Neural progenitor cell (in vitro differentiated cells): ENCODE data around the gene PDCD4. TPM values are rescaled to one million over a fixed set of nuclear protein-coding genes. Genes with fewer than 3 reads are reported as not detected.

Experiments used
- DNase-seq: peaks from one replicate; pipeline ENCODE4 v3.0.0-alpha.2; 2016; ENCODE audit warnings: low spot score
- H2AFZ ChIP-seq: fragments of 200-600 bp; sonication (generic); replicated peaks from 2 replicates; pipeline ENCODE4 v1.6.1; 2016; ENCODE audit warnings: antibody characterized with exemption
- H3F3A ChIP-seq: fragments of 200-600 bp; sonication (generic); 2 replicates; pipeline ENCODE4 v1.6.1; 2016; ENCODE audit warnings: antibody characterized with exemption, low read depth
- H3K27ac ChIP-seq: fragments of 200-600 bp; sonication (generic); 2 replicates; pipeline ENCODE4 v1.5.1; 2016; ENCODE audit warnings: mild to moderate bottlenecking
- H3K27me3 ChIP-seq: fragments of 200-600 bp; sonication (generic); 2 replicates; pipeline ENCODE4 v1.6.1; 2016; ENCODE audit warnings: mild to moderate bottlenecking, moderate library complexity
- H3K36me3 ChIP-seq: fragments of 200-600 bp; sonication (generic); 2 replicates; pipeline ENCODE4 v1.5.1; 2016
- H3K4me1 ChIP-seq: fragments of 200-600 bp; sonication (generic); 2 replicates; pipeline ENCODE4 v1.6.1; 2016; ENCODE audit warnings: mixed run types
- H3K4me2 ChIP-seq: fragments of 200-600 bp; sonication (generic); 2 replicates; pipeline ENCODE4 v1.6.1; 2016
- H3K4me3 ChIP-seq: fragments of 200-600 bp; sonication (generic); 2 replicates; pipeline ENCODE4 v1.5.1; 2016
- H3K79me2 ChIP-seq: fragments of 200-600 bp; sonication (generic); 2 replicates; pipeline ENCODE4 v1.6.1; 2016; ENCODE audit warnings: low read depth
- H3K9ac ChIP-seq: fragments of 200-600 bp; sonication (generic); 2 replicates; pipeline ENCODE4 v1.6.1; 2016
- H3K9me3 ChIP-seq: fragments of 200-600 bp; sonication (generic); 2 replicates; pipeline ENCODE4 v1.5.1; 2016; ENCODE audit warnings: low read depth
- H4K20me1 ChIP-seq: fragments of 200-600 bp; sonication (generic); 2 replicates; pipeline ENCODE4 v1.6.1; 2016; ENCODE audit warnings: low read depth
- H3K27ac Mint-ChIP-seq: 3 replicates; pipeline ENCODE4 v1.8.0; 2021; ENCODE audit warnings: mixed read lengths
- H3K27me3 Mint-ChIP-seq: 2 replicates; pipeline ENCODE4 v1.8.0; 2022; ENCODE audit warnings: low read depth, mild to moderate bottlenecking, inconsistent platforms, moderate library complexity, mixed read lengths; ENCODE audit not compliant: insufficient read depth
- H3K36me3 Mint-ChIP-seq: 3 replicates; pipeline ENCODE4 v1.8.0; 2021; ENCODE audit warnings: mixed read lengths
- H3K4me1 Mint-ChIP-seq: 3 replicates; pipeline ENCODE4 v1.8.0; 2021; ENCODE audit warnings: mixed read lengths
- H3K4me3 Mint-ChIP-seq: 3 replicates; pipeline ENCODE4 v1.8.0; 2021; ENCODE audit warnings: mild to moderate bottlenecking, moderate library complexity, mixed read lengths
- H3K9me3 Mint-ChIP-seq: 3 replicates; pipeline ENCODE4 v1.8.0; 2020; ENCODE audit warnings: mixed read lengths
- EZH2 ChIP-seq: fragments of 200-600 bp; sonication (generic); IDR thresholded peaks from 2 replicates; pipeline ENCODE4 v1.6.1; 2017; ENCODE audit warnings: antibody characterized with exemption, mild to moderate bottlenecking, moderate library complexity
- EZH2phosphoT487 ChIP-seq: fragments of 200-600 bp; sonication (generic); IDR thresholded peaks from 2 replicates; pipeline ENCODE4 v1.6.1; 2017; ENCODE audit warnings: antibody characterized with exemption
- total RNA-seq: library from RNA; depleted of rRNA; stranded (reverse); fragments of >200 nt; gene quantifications from 2 replicates; pipeline ENCODE4 v1.2.3, GENCODE V29; 2015; ENCODE audit warnings: low replicate concordance
- TF ChIP-seq, protein P1 (sequence below): fragments of 200-600 bp; sonication (generic); IDR thresholded peaks from 2 replicates; pipeline ENCODE4 v1.5.1; 2017; ENCODE audit warnings: antibody characterized with exemption, mild to moderate bottlenecking

The PDCD4 gene
- total RNA-seq, 1 donor from 2014 or later: 106 TPM

DNA sequence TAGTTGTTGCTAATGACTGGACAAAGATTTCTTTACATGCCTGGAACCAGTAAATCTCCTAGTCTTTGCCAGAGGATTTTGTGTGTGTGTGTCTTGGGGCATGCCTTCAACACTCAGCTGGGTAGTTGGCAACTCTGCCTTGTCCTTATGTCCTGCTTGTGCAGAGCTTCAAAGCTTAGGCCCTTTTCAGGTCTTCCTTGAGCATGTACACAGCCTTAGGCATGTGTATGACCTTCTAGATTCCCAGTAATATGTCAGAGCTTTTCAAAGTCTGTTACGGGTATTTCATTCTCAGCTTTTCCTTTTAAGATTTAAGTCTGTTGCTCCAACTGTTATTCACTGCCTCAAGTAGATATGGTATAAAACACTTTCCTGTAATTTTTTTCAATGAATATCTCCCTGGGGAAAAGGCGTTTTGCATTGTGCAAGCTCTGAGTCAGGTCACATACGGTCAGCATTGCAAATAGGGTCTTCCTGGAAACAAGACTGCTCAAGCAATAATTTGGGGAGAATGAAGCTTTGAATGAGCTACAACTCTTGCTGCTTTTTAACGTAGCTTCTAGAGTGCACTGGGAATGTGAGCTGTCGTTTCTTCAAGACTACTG is 73.2 kb downstream of the PDCD4 start:
- Histone ChIP-seq H3F3A (no peaks in the 10 kb centered on the region), H3K9ac (no peak overlapping the region), H3K36me3 (no peaks in the 10 kb centered on the region), H3K4me1 (no peaks in the 10 kb centered on the region), H2AFZ (no peak overlapping the region), H3K4me3 (no peak overlapping the region), H3K79me2 (peaks cover 98% of the 10 kb centered on the region), H3K27me3 (no peaks in the 10 kb centered on the region), H3K4me2 (no peak overlapping the region), H3K27ac (no peak overlapping the region), H4K20me1 (peaks cover 8% of the 10 kb centered on the region), H3K9me3 (no peaks in the 10 kb centered on the region)
- no peaks in the 10 kb centered on the region for H3K27me3 Mint-ChIP-seq
- H3K4me1 Mint-ChIP-seq: no peaks in the 10 kb centered on the region
- H3K4me3 Mint-ChIP-seq: no peak overlapping the region
- peaks cover 61% of the 10 kb centered on the region for H3K9me3 Mint-ChIP-seq
- H3K27ac Mint-ChIP-seq: no peak overlapping the region
- peaks cover 73% of the 10 kb centered on the region for H3K36me3 Mint-ChIP-seq
- no peak for DNase-seq
- TF ChIP-seq, protein P1, sequence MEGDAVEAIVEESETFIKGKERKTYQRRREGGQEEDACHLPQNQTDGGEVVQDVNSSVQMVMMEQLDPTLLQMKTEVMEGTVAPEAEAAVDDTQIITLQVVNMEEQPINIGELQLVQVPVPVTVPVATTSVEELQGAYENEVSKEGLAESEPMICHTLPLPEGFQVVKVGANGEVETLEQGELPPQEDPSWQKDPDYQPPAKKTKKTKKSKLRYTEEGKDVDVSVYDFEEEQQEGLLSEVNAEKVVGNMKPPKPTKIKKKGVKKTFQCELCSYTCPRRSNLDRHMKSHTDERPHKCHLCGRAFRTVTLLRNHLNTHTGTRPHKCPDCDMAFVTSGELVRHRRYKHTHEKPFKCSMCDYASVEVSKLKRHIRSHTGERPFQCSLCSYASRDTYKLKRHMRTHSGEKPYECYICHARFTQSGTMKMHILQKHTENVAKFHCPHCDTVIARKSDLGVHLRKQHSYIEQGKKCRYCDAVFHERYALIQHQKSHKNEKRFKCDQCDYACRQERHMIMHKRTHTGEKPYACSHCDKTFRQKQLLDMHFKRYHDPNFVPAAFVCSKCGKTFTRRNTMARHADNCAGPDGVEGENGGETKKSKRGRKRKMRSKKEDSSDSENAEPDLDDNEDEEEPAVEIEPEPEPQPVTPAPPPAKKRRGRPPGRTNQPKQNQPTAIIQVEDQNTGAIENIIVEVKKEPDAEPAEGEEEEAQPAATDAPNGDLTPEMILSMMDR: no peak
- TF ChIP-seq EZH2phosphoT487 (no peak), EZH2 (no peak)

DNA sequence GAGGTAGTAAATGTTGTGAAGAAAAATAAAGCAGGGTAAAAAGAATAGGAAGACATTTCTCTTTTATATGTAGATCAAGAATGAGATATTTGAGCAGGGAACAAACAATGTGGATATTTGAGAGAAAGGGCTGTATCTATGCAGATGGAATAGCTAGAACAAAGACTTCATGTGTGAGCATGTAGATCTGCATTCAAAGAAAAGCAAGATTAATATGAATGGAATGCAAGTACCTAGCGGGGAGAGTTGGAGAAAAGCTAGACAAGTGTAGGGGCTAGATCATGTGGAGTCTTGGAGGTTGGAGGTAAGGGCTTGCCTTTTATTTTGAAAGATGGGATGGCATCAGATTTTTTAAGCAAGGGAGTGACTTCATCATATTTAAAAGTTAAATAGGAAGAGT is 74.8 kb downstream of the PDCD4 start:
- Histone ChIP-seq H3K36me3 (no peaks in the 10 kb centered on the region), H4K20me1 (peaks cover 8% of the 10 kb centered on the region)
- H3K27ac Mint-ChIP-seq: no peak overlapping the region

DNA sequence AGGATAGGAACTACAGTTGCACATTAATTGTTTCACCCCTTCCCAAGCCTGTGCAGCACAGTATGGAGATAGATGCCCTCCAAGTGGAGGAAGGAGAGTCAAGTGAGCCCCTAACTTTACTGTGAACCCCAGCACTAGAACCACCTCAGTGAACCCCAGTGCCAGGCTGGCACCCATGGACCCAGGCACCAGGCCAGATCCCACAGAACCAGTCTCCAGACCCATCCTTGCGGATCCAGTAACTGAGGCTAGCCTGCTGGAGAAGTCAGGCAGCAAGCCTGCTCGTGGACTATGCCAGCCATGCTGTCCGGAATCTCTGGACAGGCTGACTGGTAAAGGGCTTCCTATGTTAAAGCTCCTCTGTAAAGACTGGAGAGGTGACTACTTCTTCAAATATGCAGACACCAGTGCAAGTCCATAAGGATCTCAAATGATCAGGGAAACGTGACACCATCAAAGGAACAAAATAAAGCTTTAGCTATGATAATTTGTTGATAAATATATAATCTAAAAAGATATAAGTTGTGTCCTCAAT is 75.4 kb downstream of the PDCD4 start:
- H3K9me3 Mint-ChIP-seq: peaks cover 62% of the 10 kb centered on the region

More for the DNA sequence above, 74.8 kb downstream of the PDCD4 start:
- Histone ChIP-seq H3K27ac (no peak overlapping the region), H3K79me2 (peaks cover 98% of the 10 kb centered on the region), H3K9me3 (no peaks in the 10 kb centered on the region), H3K4me3 (no peak overlapping the region), H2AFZ (no peak overlapping the region), H3K27me3 (no peaks in the 10 kb centered on the region), H3K9ac (no peak overlapping the region), H3K4me2 (no peak overlapping the region), H3K4me1 (no peaks in the 10 kb centered on the region), H3F3A (no peaks in the 10 kb centered on the region)
- no peaks in the 10 kb centered on the region for H3K27me3 Mint-ChIP-seq
- H3K9me3 Mint-ChIP-seq: peaks cover 64% of the 10 kb centered on the region
- H3K36me3 Mint-ChIP-seq: peaks cover 71% of the 10 kb centered on the region
- H3K4me3 Mint-ChIP-seq: no peak overlapping the region
- no peak for DNase-seq
- H3K4me1 Mint-ChIP-seq: no peaks in the 10 kb centered on the region
- TF ChIP-seq EZH2: no peak
- TF ChIP-seq, protein P1: no peak
- TF ChIP-seq EZH2phosphoT487: no peak

More for the DNA sequence above, 75.4 kb downstream of the PDCD4 start:
- Mint-ChIP-seq H3K27me3 (no peaks in the 10 kb centered on the region), H3K4me1 (no peaks in the 10 kb centered on the region), H3K36me3 (peaks cover 69% of the 10 kb centered on the region), H3K4me3 (no peak overlapping the region), H3K27ac (no peak overlapping the region)
- H3K27ac ChIP-seq: no peak overlapping the region
- H3K36me3 ChIP-seq: no peaks in the 10 kb centered on the region
- H3F3A ChIP-seq: no peaks in the 10 kb centered on the region
- H2AFZ ChIP-seq: no peak overlapping the region
- H3K4me3 ChIP-seq: no peak overlapping the region
- no peak overlapping the region for H3K4me2 ChIP-seq
- H3K4me1 ChIP-seq: no peaks in the 10 kb centered on the region
- H3K9ac ChIP-seq: no peak overlapping the region
- no peaks in the 10 kb centered on the region for H3K27me3 ChIP-seq
- peaks cover 8% of the 10 kb centered on the region for H4K20me1 ChIP-seq
- H3K79me2 ChIP-seq: peaks cover 96% of the 10 kb centered on the region
- DNase-seq: no peak
- no peak for TF ChIP-seq EZH2phosphoT487
- no peak for TF ChIP-seq EZH2
- TF ChIP-seq, protein P1: no peak
- H3K9me3 ChIP-seq: no peaks in the 10 kb centered on the region

Other genes with a start within 250 kb of the PDCD4 start
- 0.28 and 0.32 TPM in 2 replicates for gene RBM20, start 227.6 kb upstream of the PDCD4 start, total RNA-seq
- gene BBIP1, start 47.3 kb downstream of the PDCD4 start, total RNA-seq: 27.8 and 58.4 TPM in 2 replicates
- 42.1 and 54.9 TPM in 2 replicates for gene SHOC2, start 47.7 kb downstream of the PDCD4 start, total RNA-seq
- gene ADRA2A, start 205.1 kb downstream of the PDCD4 start, total RNA-seq: 0.06 TPM in 1 of 2 replicates, not detected in the other